Suprapubic skin (tissue), 4 donors: Measurements from ENCODE around the gene RPS2. TPM values are rescaled to one million over a fixed set of nuclear protein-coding genes. Genes with fewer than 3 reads are reported as not detected.
A peak's percentile ranks its signal among the peaks of the same experiment; 100 is the strongest.

Experiments used
- DNase-seq, 2 donors: peaks; one replicate each; pipeline ENCODE4 v3.0.0-alpha.2; 2019; ENCODE audit warnings: low spot score in 2 of 2
- H3K27ac ChIP-seq: fragments of 200-600 bp; sonication (generic); one replicate; pipeline ENCODE4 v1.5.1; 2019
- H3K27me3 ChIP-seq: fragments of 200-600 bp; sonication (generic); one replicate; pipeline ENCODE4 v1.5.1; 2019
- H3K36me3 ChIP-seq: fragments of 200-600 bp; sonication (generic); one replicate; pipeline ENCODE4 v1.5.1; 2019
- H3K4me1 ChIP-seq: fragments of 200-600 bp; sonication (generic); one replicate; pipeline ENCODE4 v1.5.1; 2019
- H3K4me3 ChIP-seq: fragments of 200-600 bp; sonication (generic); one replicate; pipeline ENCODE4 v1.5.1; 2019; ENCODE audit warnings: mild to moderate bottlenecking
- H3K9me3 ChIP-seq: fragments of 200-600 bp; sonication (generic); one replicate; pipeline ENCODE4 v1.5.1; 2019
- EP300 ChIP-seq: sonication (generic); formaldehyde crosslinking; IDR thresholded peaks from one replicate; pipeline ENCODE4 v1.6.1; 2017; ENCODE audit warnings: antibody characterized with exemption
- POLR2A ChIP-seq, 2 donors: fragments of 450-650 bp; IDR thresholded peaks; one replicate each; pipeline ENCODE4 v1.6.1; 2017; ENCODE audit warnings: antibody characterized with exemption in 2 of 2, mild to moderate bottlenecking in 2 of 2, moderate library complexity in 2 of 2
- POLR2AphosphoS5 ChIP-seq, 3 donors: sonication (generic); formaldehyde crosslinking; IDR thresholded peaks; one replicate each; pipeline ENCODE4 v1.6.1; 2017; ENCODE audit warnings: antibody characterized with exemption in 3 of 3
- WGBS: methylation state at CpG from one replicate; pipeline ENCODE4 v1.1.5; 2018; 5-methylcytosine and 5-hydroxymethylcytosine counted together
- total RNA-seq, 4 donors: library from RNA; depleted of rRNA; stranded (reverse); fragments of >200 nt; gene quantifications; one replicate each; pipeline ENCODE4 v1.1.0, GENCODE V29; 2016
- TF ChIP-seq, protein P1 (sequence below), 2 donors: fragments of 200-600 bp in 1 of 2; fragments of 450-650 bp in 1 of 2; sonication (generic) in 1 of 2; IDR thresholded peaks; one replicate each; pipeline ENCODE4 v1.5.1; 2016 to 2019; ENCODE audit warnings: antibody characterized with exemption in 2 of 2, mild to moderate bottlenecking in 1 of 2, moderate library complexity in 1 of 2

The RPS2 gene
- total RNA-seq, 4 donors from 2014 or later: 3,268 to 4,213 (median 3,625) TPM

DNA sequence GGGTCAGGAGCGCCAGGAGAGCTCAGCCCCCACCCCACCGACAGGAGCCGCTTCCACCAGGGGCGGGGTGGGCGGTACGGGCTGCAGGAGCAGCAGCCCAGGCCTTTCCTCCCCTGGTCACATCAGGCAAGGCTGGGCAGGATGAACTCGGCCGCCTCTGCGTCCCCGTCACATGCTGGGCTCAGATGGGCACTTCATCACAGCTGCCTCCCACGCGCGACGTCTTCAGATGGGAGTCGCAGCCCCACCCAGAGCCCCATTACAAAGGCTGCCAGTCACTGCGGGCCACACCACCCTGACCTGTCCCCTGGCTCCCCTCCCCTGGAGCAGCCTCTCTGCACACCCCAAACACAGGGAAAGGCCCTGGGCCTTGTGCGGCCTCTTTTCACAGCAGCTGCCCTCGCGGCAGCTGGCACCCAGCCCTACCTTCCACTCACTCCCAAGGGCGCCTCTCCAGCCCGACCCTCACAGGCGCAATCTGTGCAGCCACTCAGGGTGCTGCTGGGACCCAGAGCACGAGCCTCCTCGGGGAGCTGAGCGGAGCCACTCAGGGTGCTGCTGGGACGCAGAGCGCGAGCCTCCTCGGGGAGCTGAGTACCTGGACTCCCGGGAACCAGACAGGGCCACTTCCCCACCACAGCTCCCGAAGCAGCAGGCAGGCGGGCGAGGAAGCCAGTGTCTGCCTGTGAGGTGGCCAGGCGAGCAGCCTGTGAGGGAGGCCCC lies 40.3 kb upstream of the RPS2 start:
- peaks cover 36% of the 10 kb centered on the region for H3K36me3 ChIP-seq
- 72% methylated on average over 9 of the region's 34 CpGs for WGBS

DNA sequence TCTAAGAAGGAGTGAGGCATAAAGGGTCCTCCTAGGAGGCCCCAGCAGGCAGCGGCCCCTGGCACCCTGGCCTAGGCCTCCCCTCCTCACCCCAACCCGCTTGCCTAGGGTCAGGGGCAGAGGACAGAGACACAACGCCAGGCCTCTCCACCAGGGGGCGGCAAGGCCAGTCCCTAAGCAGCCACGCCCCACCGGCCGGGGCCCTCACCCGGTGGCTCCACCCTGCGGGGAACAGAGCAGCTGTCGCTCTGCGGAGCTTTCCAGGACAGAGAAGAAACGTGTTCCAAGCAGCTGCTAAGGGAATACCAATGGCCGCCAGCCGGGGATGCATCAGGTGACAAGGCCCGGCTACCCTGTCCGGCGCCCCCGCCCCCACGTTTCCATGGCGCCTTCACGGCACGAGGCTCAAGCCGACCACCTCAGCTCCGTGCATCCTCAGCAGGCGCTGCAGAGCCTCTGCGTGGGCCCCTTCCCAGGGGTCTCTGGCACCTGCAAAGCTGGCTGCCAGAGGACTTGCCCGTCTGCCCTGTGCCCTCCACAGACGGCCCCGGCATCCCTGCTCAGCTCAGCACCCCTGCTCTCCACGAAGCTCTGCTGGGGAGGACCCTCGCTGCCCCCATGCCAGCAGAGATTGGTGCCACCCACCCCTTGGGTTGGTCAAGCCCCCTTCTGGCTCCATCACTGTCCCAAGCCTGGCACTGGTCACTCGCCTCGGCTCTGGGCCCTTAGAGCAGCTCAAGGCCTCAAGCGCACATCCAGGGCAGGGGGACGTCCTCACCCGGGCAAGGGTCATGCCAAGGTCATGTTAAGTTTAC lies 39.4 kb upstream of the RPS2 start:
- peak overlapping the region; percentile 6 for H3K4me3 ChIP-seq
- H3K36me3 ChIP-seq: peaks cover 45% of the 10 kb centered on the region
- TF ChIP-seq, protein P1, sequence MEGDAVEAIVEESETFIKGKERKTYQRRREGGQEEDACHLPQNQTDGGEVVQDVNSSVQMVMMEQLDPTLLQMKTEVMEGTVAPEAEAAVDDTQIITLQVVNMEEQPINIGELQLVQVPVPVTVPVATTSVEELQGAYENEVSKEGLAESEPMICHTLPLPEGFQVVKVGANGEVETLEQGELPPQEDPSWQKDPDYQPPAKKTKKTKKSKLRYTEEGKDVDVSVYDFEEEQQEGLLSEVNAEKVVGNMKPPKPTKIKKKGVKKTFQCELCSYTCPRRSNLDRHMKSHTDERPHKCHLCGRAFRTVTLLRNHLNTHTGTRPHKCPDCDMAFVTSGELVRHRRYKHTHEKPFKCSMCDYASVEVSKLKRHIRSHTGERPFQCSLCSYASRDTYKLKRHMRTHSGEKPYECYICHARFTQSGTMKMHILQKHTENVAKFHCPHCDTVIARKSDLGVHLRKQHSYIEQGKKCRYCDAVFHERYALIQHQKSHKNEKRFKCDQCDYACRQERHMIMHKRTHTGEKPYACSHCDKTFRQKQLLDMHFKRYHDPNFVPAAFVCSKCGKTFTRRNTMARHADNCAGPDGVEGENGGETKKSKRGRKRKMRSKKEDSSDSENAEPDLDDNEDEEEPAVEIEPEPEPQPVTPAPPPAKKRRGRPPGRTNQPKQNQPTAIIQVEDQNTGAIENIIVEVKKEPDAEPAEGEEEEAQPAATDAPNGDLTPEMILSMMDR (IDR thresholded peaks at IDR 0.05): peak; percentile 77 to 96
- TF ChIP-seq POLR2AphosphoS5 (IDR thresholded peaks at IDR 0.05): no peak
- H3K4me1 ChIP-seq: peaks cover 58% of the 10 kb centered on the region
- H3K27me3 ChIP-seq: no peaks in the 10 kb centered on the region
- H3K27ac ChIP-seq: no peak overlapping the region
- peak; percentile 91 to 93 for DNase-seq
- no peaks in the 10 kb centered on the region for H3K9me3 ChIP-seq
- 13% methylated on average over 6 of the region's 36 CpGs for WGBS

More for the DNA sequence above, 40.3 kb upstream of the RPS2 start:
- no peak for TF ChIP-seq EP300
- no peak for TF ChIP-seq POLR2AphosphoS5 (IDR thresholded peaks at IDR 0.05)
- TF ChIP-seq, protein P1 (IDR thresholded peaks at IDR 0.05): no peak
- no peak for TF ChIP-seq POLR2A (IDR thresholded peaks at IDR 0.05)
- Histone ChIP-seq H3K4me3 (no peak overlapping the region), H3K27me3 (no peaks in the 10 kb centered on the region), H3K4me1 (peaks cover 59% of the 10 kb centered on the region), H3K9me3 (no peaks in the 10 kb centered on the region), H3K27ac (no peak overlapping the region)
- DNase-seq: no peak

DNA sequence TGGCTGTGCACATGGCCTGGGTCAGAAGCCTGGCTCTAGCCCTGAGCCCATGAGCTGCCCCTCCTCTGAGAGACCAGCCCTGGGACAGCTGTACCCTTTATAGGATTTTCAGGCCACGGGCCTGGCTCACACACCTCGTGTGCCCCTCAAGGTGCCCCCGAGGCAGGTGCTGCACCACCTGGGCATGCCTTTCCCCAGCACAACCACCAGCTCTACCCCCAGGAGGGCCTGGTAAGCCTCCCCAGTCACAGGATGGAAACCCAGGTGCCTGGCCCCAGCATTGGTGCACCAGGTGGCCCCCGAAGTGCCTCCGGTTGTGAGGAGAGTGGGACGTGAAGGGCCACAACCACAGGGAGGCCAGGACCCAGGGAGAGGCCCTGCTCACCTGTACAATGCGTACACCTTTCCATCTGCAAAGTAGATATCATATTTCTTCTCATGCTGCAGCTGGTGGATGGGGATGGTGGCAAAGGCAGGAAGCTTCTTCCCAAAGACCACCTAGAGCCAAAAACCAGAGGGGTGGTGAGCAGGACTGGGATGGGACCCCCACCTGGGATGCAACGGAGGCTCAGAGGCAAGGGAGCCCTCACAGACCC lies 38.7 kb upstream of the RPS2 start:
- 85% methylated on average over 7 of the region's 8 CpGs for WGBS
- Histone ChIP-seq H3K4me1 (peaks cover 53% of the 10 kb centered on the region), H3K4me3 (no peak overlapping the region), H3K9me3 (no peaks in the 10 kb centered on the region), H3K27me3 (no peaks in the 10 kb centered on the region), H3K27ac (no peak overlapping the region), H3K36me3 (peaks cover 52% of the 10 kb centered on the region)
- DNase-seq: no peak
- TF ChIP-seq, protein P1 (IDR thresholded peaks at IDR 0.05): no peak
- TF ChIP-seq POLR2AphosphoS5 (IDR thresholded peaks at IDR 0.05): no peak
- no peak for TF ChIP-seq POLR2A (IDR thresholded peaks at IDR 0.05)
- no peak for TF ChIP-seq EP300

DNA sequence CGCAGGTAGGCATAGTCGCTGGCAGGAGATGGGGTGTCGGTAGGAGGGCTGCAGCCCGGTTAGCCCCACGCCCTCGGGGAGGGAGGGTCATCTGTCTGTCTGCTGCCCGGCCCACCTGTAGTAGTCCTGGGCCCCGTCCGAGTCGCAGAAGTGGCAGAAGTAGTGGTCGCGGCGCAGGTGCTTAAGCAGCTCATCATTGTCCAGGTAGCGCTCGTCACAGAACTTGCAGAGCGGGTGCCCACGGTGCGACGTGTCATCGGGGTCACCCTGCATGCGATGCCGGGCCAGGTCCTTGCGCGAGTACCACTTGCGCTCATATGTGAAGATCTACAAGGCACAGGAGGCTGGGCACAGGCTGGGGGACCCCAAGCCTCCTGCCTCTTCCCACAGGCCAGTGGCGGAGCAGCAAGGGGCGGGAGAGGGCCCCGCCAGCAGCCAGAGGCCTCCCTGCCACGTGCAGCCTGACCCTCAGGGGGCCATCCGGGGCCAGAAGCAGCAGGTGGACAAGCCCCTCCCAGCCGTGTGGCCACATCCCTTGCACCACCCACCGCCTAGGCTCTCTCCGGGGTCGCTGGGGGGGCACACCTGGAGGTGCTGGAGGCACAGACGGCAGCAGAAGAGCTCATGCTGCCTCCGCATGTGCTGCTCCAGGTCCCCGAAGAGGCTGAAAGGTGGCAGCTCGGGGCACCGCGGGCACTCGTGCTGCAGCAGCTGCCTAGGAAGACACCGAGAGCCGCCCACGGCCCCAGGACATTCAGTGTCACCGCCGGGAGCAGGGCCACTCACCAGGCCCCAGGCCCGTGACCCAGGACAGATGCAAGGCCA lies 38.0 kb upstream of the RPS2 start:
- TF ChIP-seq, protein P1 (IDR thresholded peaks at IDR 0.05): no peak
- TF ChIP-seq POLR2A (IDR thresholded peaks at IDR 0.05) (no peak), POLR2AphosphoS5 (IDR thresholded peaks at IDR 0.05) (no peak), EP300 (no peak)
- WGBS: 91% methylated on average over 16 of the region's 47 CpGs
- no peaks in the 10 kb centered on the region for H3K27me3 ChIP-seq
- H3K9me3 ChIP-seq: no peaks in the 10 kb centered on the region
- H3K4me3 ChIP-seq: no peak overlapping the region
- H3K4me1 ChIP-seq: peaks cover 51% of the 10 kb centered on the region
- DNase-seq: no peak
- H3K27ac ChIP-seq: no peak overlapping the region
- peaks cover 59% of the 10 kb centered on the region for H3K36me3 ChIP-seq
